B cell (primary cell): ENCODE data around the gene LSG1. TPM values are rescaled to one million over a fixed set of nuclear protein-coding genes. Genes with fewer than 3 reads are reported as not detected.

Source experiments
- ATAC-seq: fragments of 200-7000 bp; cut with Tn5 transposase; one replicate; pipeline ENCODE4 v1.10.0; 2021; ENCODE audit warnings: low read depth, mild to moderate bottlenecking, moderate number of reproducible peaks, moderate library complexity
- CTCF ChIA-PET: fragments of 350-600 bp; sonication (Branson Sonifier 250); formaldehyde crosslinking; loops from one replicate; lab custom pipeline; 2021; ENCODE audit warnings: antibody characterized with exemption, inconsistent platforms; lab: Charles Lee
- POLR2A ChIA-PET: fragments of 350-600 bp; sonication (Branson Sonifier 250); formaldehyde crosslinking; loops from one replicate; lab custom pipeline; 2021; ENCODE audit warnings: antibody characterized with exemption; lab: Charles Lee
- DNase-seq: peaks from one replicate; pipeline ENCODE4 v3.0.0; 2013
- H2AFZ ChIP-seq: 2 replicates; pipeline ENCODE4 v1.6.1; 2012; ENCODE audit warnings: mild to moderate bottlenecking, low read depth, low read length; ENCODE audit not compliant: insufficient read depth, poor library complexity, severe bottlenecking
- H3K27ac ChIP-seq, 2 donors: 1 replicate in 1 of 2; 2 replicates in 1 of 2; pipeline ENCODE4 v1.5.1; 2012 to 2013; ENCODE audit warnings: low read length in 2 of 2, mild to moderate bottlenecking in 2 of 2, moderate library complexity in 1 of 2
- H3K27me3 ChIP-seq, 4 experiments: fragments of 200-600 bp in 1 of 4; sonication (generic) in 1 of 4; replicated peaks in 1 of 4; 1 replicate in 2 of 4; 2 replicates in 2 of 4; pipeline versions ENCODE4 v1.6.1 to v1.7.0; 2013 to 2016; ENCODE audit warnings: low read length in 3 of 4, mild to moderate bottlenecking in 2 of 4, mixed read lengths in 1 of 4, moderate library complexity in 1 of 4; ENCODE audit not compliant: insufficient read depth in 4 of 4, control insufficient read depth in 3 of 4; ENCODE audit errors: control extremely low read depth in 1 of 4
- H3K36me3 ChIP-seq, 2 experiments: replicated peaks in 1 of 2; 1 replicate in 1 of 2; 2 replicates in 1 of 2; pipeline versions ENCODE4 v1.6.1 to v1.7.1; 2013; ENCODE audit warnings: low read length in 1 of 2; ENCODE audit not compliant: insufficient read depth in 2 of 2, control insufficient read depth in 1 of 2; ENCODE audit errors: control extremely low read depth in 1 of 2, extremely low read depth in 1 of 2
- H3K4me1 ChIP-seq, 2 donors: fragments of 200-600 bp in 1 of 2; sonication (generic) in 1 of 2; 1 replicate in 1 of 2; 2 replicates in 1 of 2; pipeline versions ENCODE4 v1.5.1 to v1.6.1; 2013 to 2017; ENCODE audit warnings: low read length in 2 of 2; ENCODE audit not compliant: control insufficient read depth in 2 of 2, insufficient read depth in 2 of 2
- H3K4me2 ChIP-seq: replicated peaks from 2 replicates; pipeline ENCODE3; 2012; ENCODE audit warnings: mild to moderate bottlenecking, low read depth, low read length; ENCODE audit not compliant: poor library complexity, severe bottlenecking
- H3K4me3 ChIP-seq, 5 experiments: fragments of 200-600 bp in 1 of 5; sonication (generic) in 1 of 5; 1 replicate in 3 of 5; 2 replicates in 2 of 5; pipeline versions ENCODE4 v1.5.1 to v1.7.0; 2011 to 2016; ENCODE audit warnings: low read length in 4 of 5, mild to moderate bottlenecking in 4 of 5, low read depth in 2 of 5, control low read depth in 1 of 5, moderate library complexity in 1 of 5; ENCODE audit not compliant: insufficient read depth in 1 of 5; ENCODE audit errors: control extremely low read depth in 1 of 5, extremely low read depth in 1 of 5
- H3K79me2 ChIP-seq: fragments of 200-600 bp; sonication (generic); one replicate; pipeline ENCODE4 v1.6.0; 2016; ENCODE audit warnings: low read length; ENCODE audit not compliant: control insufficient read depth, insufficient read depth
- H3K9ac ChIP-seq: fragments of 200-600 bp; sonication (generic); 2 replicates; pipeline ENCODE4 v1.6.1; 2017; ENCODE audit warnings: mild to moderate bottlenecking, low read length, moderate library complexity
- H3K9me3 ChIP-seq, 3 donors: one replicate each; pipeline versions ENCODE4 v1.6.1 to v1.7.1; 2013; ENCODE audit warnings: low read length in 2 of 3; ENCODE audit not compliant: control insufficient read depth in 2 of 3, insufficient read depth in 1 of 3; ENCODE audit errors: control extremely low read depth in 1 of 3
- H4K20me1 ChIP-seq: 2 replicates; pipeline ENCODE4 v1.6.0; 2012; ENCODE audit warnings: mild to moderate bottlenecking, low read length; ENCODE audit not compliant: insufficient read depth, control insufficient read depth, poor library complexity, severe bottlenecking
- H3K27ac Mint-ChIP-seq: one replicate; pipeline ENCODE4 v1.8.0; 2021; ENCODE audit warnings: mixed read lengths
- H3K27me3 Mint-ChIP-seq: one replicate; pipeline ENCODE4 v1.8.0; 2021; ENCODE audit warnings: mixed read lengths
- H3K4me1 Mint-ChIP-seq: one replicate; pipeline ENCODE4 v1.8.0; 2021; ENCODE audit warnings: mixed read lengths
- H3K4me3 Mint-ChIP-seq: one replicate; pipeline ENCODE4 v1.8.0; 2021; ENCODE audit warnings: mixed read lengths
- H3K9me3 Mint-ChIP-seq: one replicate; pipeline ENCODE4 v1.8.0; 2022; ENCODE audit warnings: mixed read lengths; ENCODE audit not compliant: insufficient read depth
- CTCF ChIP-seq: fragments of 200-600 bp; IDR thresholded peaks from one replicate; pipeline ENCODE4 v1.8.0; 2022; ENCODE audit warnings: antibody characterized with exemption, mild to moderate bottlenecking
- EZH2 ChIP-seq: IDR thresholded peaks from 2 replicates; pipeline ENCODE4 v1.6.1; 2012; ENCODE audit warnings: borderline replicate concordance, low read depth, mild to moderate bottlenecking, moderate library complexity, low read length; ENCODE audit not compliant: insufficient read depth, poor library complexity, severe bottlenecking
- WGBS: methylation state at CpG from one replicate; pipeline ENCODE4 v1.1.5; 2013; ENCODE audit warnings: missing lambda C conversion rate; ENCODE audit not compliant: insufficient coverage; 5-methylcytosine and 5-hydroxymethylcytosine counted together
- intact Hi-C: fragments of 100-400 bp; cut with micrococcal nuclease; formaldehyde crosslinking; loops from one replicate; pipeline ENCODE4 v1.10.0; 2022
- polyA plus RNA-seq: library from polyadenylated mRNA; depleted of rRNA; stranded (reverse); fragments of >200 nt; gene quantifications from 2 replicates; pipeline ENCODE4 v1.2.3, GENCODE V29; 2012
- total RNA-seq, 2 donors: library from RNA; stranded (reverse); fragments of 120-200 nt in 1 of 2; gene quantifications; 1 replicate in 1 of 2; 2 replicates in 1 of 2; pipeline versions ENCODE4 v1.2.3 to v1.2.4, GENCODE V29; 2013 to 2022

The LSG1 gene
- total and polyA plus RNA-seq, 2 donors (not counting 1 experiment from before 2014, with no cell fraction given): 29.4 to 54.6 TPM

GRCh38 chr3:194618858-194619608 is 53.0 kb downstream of the LSG1 start:
- Histone ChIP-seq H3K9ac (no peak overlapping the region), H3K9me3 (no peaks in the 10 kb centered on the region), H3K27me3 (no peaks in the 10 kb centered on the region), H3K27ac (no peak overlapping the region), H3K4me2 (no peak overlapping the region), H3K36me3 (no peaks in the 10 kb centered on the region), H3K4me1 (no peaks in the 10 kb centered on the region), H2AFZ (no peak overlapping the region), H3K4me3 (no peak overlapping the region), H4K20me1 (no peaks in the 10 kb centered on the region), H3K79me2 (no peaks in the 10 kb centered on the region)
- Mint-ChIP-seq H3K27me3 (no peaks in the 10 kb centered on the region), H3K4me3 (no peak overlapping the region), H3K27ac (no peak overlapping the region), H3K9me3 (no peaks in the 10 kb centered on the region), H3K4me1 (no peaks in the 10 kb centered on the region)
- CTCF ChIA-PET: no interaction called here
- DNase-seq (no peak), ATAC-seq (no peak)
- POLR2A ChIA-PET: no interaction called here
- intact Hi-C loops: no loop called here
- 92% methylated on average over 23 of the region's 23 CpGs for WGBS
- TF ChIP-seq CTCF (no peak), EZH2 (no peak)

- no peak for ATAC-seq
- 83% methylated on average over 6 of the region's 9 CpGs for WGBS
- POLR2A ChIA-PET: no interaction called here
Measured at GRCh38 chr3:194617827-194618226, 54.2 kb downstream of the LSG1 start.

More at GRCh38 chr3:194617827-194618226, 54.2 kb downstream of the LSG1 start:
- Mint-ChIP-seq H3K4me1 (no peaks in the 10 kb centered on the region), H3K27ac (no peak overlapping the region), H3K9me3 (no peaks in the 10 kb centered on the region), H3K27me3 (no peaks in the 10 kb centered on the region), H3K4me3 (no peak overlapping the region)
- no peak for DNase-seq
- Histone ChIP-seq H3K4me3 (no peak overlapping the region), H2AFZ (no peak overlapping the region), H3K9ac (no peak overlapping the region), H3K27me3 (no peaks in the 10 kb centered on the region), H3K4me2 (no peak overlapping the region), H3K27ac (no peak overlapping the region), H4K20me1 (no peaks in the 10 kb centered on the region), H3K79me2 (no peaks in the 10 kb centered on the region), H3K36me3 (no peaks in the 10 kb centered on the region), H3K4me1 (no peaks in the 10 kb centered on the region), H3K9me3 (no peaks in the 10 kb centered on the region)
- intact Hi-C loops: no loop called here
- CTCF ChIA-PET: no interaction called here
- TF ChIP-seq EZH2: no peak
- no peak for TF ChIP-seq CTCF
